Brain microvascular endothelial cell (primary cell): ENCODE measurements around the gene NRROS.

Source experiments
- DNase-seq: peaks from one replicate; pipeline ENCODE4 v3.0.0-alpha.2; 2020
- H3K27ac ChIP-seq: fragments of 250-450 bp; sonication (Bioruptor Pico); 2 replicates; pipeline ENCODE4 v1.5.1; 2020; ENCODE audit warnings: mild to moderate bottlenecking, moderate library complexity
- H3K27me3 ChIP-seq: fragments of 250-450 bp; sonication (Bioruptor Pico); replicated peaks from 2 replicates; pipeline ENCODE4 v1.5.1; 2020; ENCODE audit warnings: mild to moderate bottlenecking
- H3K36me3 ChIP-seq: fragments of 250-450 bp; sonication (Bioruptor Pico); replicated peaks from 2 replicates; pipeline ENCODE4 v1.5.1; 2020; ENCODE audit warnings: mild to moderate bottlenecking
- H3K4me3 ChIP-seq: 2 replicates; pipeline ENCODE4 v1.5.1; 2011; ENCODE audit warnings: low read depth, mild to moderate bottlenecking, control low read depth, low read length, moderate library complexity
- CTCF ChIP-seq: IDR thresholded peaks from 2 replicates; pipeline ENCODE4 v1.5.1; 2011; ENCODE audit warnings: low read depth, mild to moderate bottlenecking, moderate library complexity, low read length, control low read depth, inconsistent platforms; ENCODE audit errors: missing control alignments
- in situ Hi-C: cut with HindIII; loops from 2 replicates; pipeline ENCODE4 v1.10.0; 2017; ENCODE audit warnings: low sequenced_read_pairs, low pct_ligation_motif_present

Gene NRROS

GRCh38 chr3:196689941-196690660 is 50.6 kb downstream of the NRROS start:
- no peaks in the 10 kb centered on the region for H3K36me3 ChIP-seq
- no peak for DNase-seq
- TF ChIP-seq CTCF: no peak
- H3K4me3 ChIP-seq: no peak overlapping the region
- no peak overlapping the region for H3K27ac ChIP-seq
- no peaks in the 10 kb centered on the region for H3K27me3 ChIP-seq
- in situ Hi-C loops: no loop called here

GRCh38 chr3:196691386-196691785 is 51.9 kb downstream of the NRROS start:
- DNase-seq: no peak
- Histone ChIP-seq H3K36me3 (no peaks in the 10 kb centered on the region), H3K4me3 (no peak overlapping the region), H3K27me3 (no peaks in the 10 kb centered on the region), H3K27ac (no peak overlapping the region)
- in situ Hi-C loops: no loop called here
- no peak for TF ChIP-seq CTCF

GRCh38 chr3:196694202-196694638 is 54.7 kb downstream of the NRROS start:
- Histone ChIP-seq H3K27ac (no peak overlapping the region), H3K36me3 (no peaks in the 10 kb centered on the region), H3K27me3 (no peaks in the 10 kb centered on the region), H3K4me3 (no peak overlapping the region)
- peak; percentile 7 for TF ChIP-seq CTCF
- DNase-seq: no peak
- in situ Hi-C loops: no loop called here

GRCh38 chr3:196694941-196695848 is 55.7 kb downstream of the NRROS start:
- Histone ChIP-seq H3K4me3 (no peak overlapping the region), H3K27me3 (no peaks in the 10 kb centered on the region), H3K27ac (no peak overlapping the region), H3K36me3 (no peaks in the 10 kb centered on the region)
- in situ Hi-C loops: no loop called here
- no peak for DNase-seq
- TF ChIP-seq CTCF: no peak

DNA sequence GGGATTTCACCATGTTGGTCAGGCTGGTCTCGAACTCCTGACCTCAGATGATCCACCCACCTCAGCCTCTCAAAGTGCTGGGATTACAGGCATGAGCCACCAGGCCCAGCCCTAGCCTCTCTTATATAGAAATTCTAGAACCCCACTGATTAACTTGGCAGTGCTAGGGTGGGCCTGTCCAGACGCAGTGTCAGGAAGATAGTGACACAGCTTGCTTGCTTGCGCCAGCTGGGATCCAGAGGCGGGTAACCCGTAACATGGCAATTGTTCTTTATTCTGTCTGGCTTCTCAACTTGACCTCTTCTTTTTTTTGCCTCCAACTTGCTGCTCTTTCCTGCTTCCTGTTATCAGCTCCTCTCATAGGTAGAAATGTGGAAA is 56.3 kb downstream of the NRROS start:
- no peak overlapping the region for H3K27ac ChIP-seq
- no peaks in the 10 kb centered on the region for H3K27me3 ChIP-seq
- no peaks in the 10 kb centered on the region for H3K36me3 ChIP-seq
- H3K4me3 ChIP-seq: no peak overlapping the region
- DNase-seq: no peak
- in situ Hi-C loops: no loop called here
- TF ChIP-seq CTCF: no peak
